ENCODE measurements around the gene C15orf62. TPM values are rescaled to one million over a fixed set of nuclear protein-coding genes. Genes with fewer than 3 reads are reported as not detected.

Gene C15orf62
- total and polyA plus RNA-seq, 2 donors from 2014 or later = 0.47 to 1.4 TPM

DNA sequence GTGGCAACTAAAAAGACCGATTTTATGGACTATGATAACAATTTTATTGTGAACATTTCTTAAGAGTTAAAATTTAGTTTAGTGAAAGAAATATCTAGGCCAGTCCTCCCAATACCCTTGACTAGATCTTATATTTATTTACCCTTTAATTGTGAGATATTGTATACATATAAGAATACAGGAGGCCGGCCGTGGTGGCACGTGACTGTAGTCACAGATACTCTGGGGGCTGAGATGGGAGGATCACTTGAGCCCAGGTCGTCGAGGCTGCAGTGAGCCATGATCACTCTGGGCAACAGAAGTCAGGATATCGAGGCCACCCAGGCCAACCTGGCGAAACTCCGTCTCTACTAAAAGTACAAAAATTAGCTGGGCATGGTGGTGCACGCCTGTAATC lies 14.0 kb upstream of the C15orf62 start:
- no peaks in the 10 kb centered on the region for H3K9me3 ChIP-seq (ENCODE audit: control insufficient read depth in 2 of 3, insufficient read depth in 1 of 3, low read length in 3 of 3)
- no peak overlapping the region for H3K27ac ChIP-seq (ENCODE audit: low read depth in 2 of 2, low read length in 2 of 2)
- FAIRE-seq (no peak), DNase-seq (no peak)
- H3K27me3 ChIP-seq (ENCODE audit: control insufficient read depth, insufficient read depth, low read length) = no peaks in the 10 kb centered on the region
- peaks cover 3 to 13% (median 8%) of the 10 kb centered on the region in 3 donors for H3K36me3 ChIP-seq (ENCODE audit: control insufficient read depth in 2 of 3, insufficient read depth in 3 of 3, low read length in 3 of 3)
- intact Hi-C loops (cut with DNase I) = no loop called here
- peak overlapping the region; percentile 85 to 95 (median 94) for H3K4me3 ChIP-seq (ENCODE audit: low read length in 3 of 3)
- H3K9ac ChIP-seq (ENCODE audit: low read length in 3 of 3) = peak overlapping the region; percentile 91 to 92 (median 92)
- TF ChIP-seq, protein P1, sequence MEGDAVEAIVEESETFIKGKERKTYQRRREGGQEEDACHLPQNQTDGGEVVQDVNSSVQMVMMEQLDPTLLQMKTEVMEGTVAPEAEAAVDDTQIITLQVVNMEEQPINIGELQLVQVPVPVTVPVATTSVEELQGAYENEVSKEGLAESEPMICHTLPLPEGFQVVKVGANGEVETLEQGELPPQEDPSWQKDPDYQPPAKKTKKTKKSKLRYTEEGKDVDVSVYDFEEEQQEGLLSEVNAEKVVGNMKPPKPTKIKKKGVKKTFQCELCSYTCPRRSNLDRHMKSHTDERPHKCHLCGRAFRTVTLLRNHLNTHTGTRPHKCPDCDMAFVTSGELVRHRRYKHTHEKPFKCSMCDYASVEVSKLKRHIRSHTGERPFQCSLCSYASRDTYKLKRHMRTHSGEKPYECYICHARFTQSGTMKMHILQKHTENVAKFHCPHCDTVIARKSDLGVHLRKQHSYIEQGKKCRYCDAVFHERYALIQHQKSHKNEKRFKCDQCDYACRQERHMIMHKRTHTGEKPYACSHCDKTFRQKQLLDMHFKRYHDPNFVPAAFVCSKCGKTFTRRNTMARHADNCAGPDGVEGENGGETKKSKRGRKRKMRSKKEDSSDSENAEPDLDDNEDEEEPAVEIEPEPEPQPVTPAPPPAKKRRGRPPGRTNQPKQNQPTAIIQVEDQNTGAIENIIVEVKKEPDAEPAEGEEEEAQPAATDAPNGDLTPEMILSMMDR (IDR thresholded peaks at IDR 0.05; ENCODE audit: borderline replicate concordance, extremely low read depth, insufficient read depth) = no peak
- H3K4me1 ChIP-seq (ENCODE audit: control insufficient read depth in 2 of 3, insufficient read depth in 2 of 3, low read depth in 1 of 3, low read length in 3 of 3) = peaks cover 0 to 3% (median 0%) of the 10 kb centered on the region in 3 donors

- H3K4me3 ChIP-seq (ENCODE audit: low read length in 3 of 3) = no peak overlapping the region
- TF ChIP-seq, protein P1 (IDR thresholded peaks at IDR 0.05; ENCODE audit: borderline replicate concordance, extremely low read depth, insufficient read depth) = no peak
- no peak overlapping the region for H3K9ac ChIP-seq (ENCODE audit: low read length in 3 of 3)
- peaks cover 0 to 3% (median 0%) of the 10 kb centered on the region in 3 donors for H3K4me1 ChIP-seq (ENCODE audit: control insufficient read depth in 2 of 3, insufficient read depth in 2 of 3, low read depth in 1 of 3, low read length in 3 of 3)
- FAIRE-seq (no peak), DNase-seq (peak in 3 of 5 donors; percentile 15 to 33 (median 29))
- H3K36me3 ChIP-seq (ENCODE audit: control insufficient read depth in 2 of 3, insufficient read depth in 3 of 3, low read length in 3 of 3) = peaks cover 0 to 4% (median 0%) of the 10 kb centered on the region in 3 donors
- no peaks in the 10 kb centered on the region for H3K27me3 ChIP-seq (ENCODE audit: control insufficient read depth, insufficient read depth, low read length)
- no peak overlapping the region for H3K27ac ChIP-seq (ENCODE audit: low read depth in 2 of 2, low read length in 2 of 2)
- intact Hi-C loops (cut with DNase I) = no loop called here
- H3K9me3 ChIP-seq (ENCODE audit: control insufficient read depth in 2 of 3, insufficient read depth in 1 of 3, low read length in 3 of 3) = no peaks in the 10 kb centered on the region
Observed at GRCh38 chr15:40756938-40757337, 12.8 kb upstream of the C15orf62 start.

DNA sequence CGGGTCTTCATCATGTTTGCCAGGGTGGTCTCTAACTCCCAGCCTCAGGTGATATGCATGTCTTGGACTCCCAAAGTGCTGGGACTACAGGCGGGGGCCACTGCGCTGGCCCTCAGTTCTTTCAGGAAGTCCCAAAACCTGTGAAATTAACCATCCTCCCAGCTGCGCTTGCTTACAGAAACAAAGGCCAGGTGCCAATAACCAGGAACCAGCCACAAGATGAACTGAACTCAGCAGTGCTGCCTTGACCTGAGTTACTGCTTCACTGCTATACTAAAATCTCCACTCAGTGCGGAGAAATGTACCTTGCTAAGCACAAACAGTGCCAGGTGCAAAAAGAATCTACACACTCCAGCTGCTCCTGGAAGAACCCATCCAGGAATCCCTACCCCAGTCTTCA lies 9.8 kb upstream of the C15orf62 start:
- TF ChIP-seq, protein P1 (IDR thresholded peaks at IDR 0.05; ENCODE audit: borderline replicate concordance, extremely low read depth, insufficient read depth) = no peak
- Histone ChIP-seq H3K4me3 (ENCODE audit: low read length in 3 of 3) (no peak overlapping the region), H3K27me3 (ENCODE audit: control insufficient read depth, insufficient read depth, low read length) (no peaks in the 10 kb centered on the region), H3K9ac (ENCODE audit: low read length in 3 of 3) (no peak overlapping the region), H3K27ac (ENCODE audit: low read depth in 2 of 2, low read length in 2 of 2) (no peak overlapping the region), H3K4me1 (ENCODE audit: control insufficient read depth in 2 of 3, insufficient read depth in 2 of 3, low read depth in 1 of 3, low read length in 3 of 3) (peaks cover 0 to 10% (median under 1%) of the 10 kb centered on the region in 3 donors), H3K36me3 (ENCODE audit: control insufficient read depth in 2 of 3, insufficient read depth in 3 of 3, low read length in 3 of 3) (no peaks in the 10 kb centered on the region), H3K9me3 (ENCODE audit: control insufficient read depth in 2 of 3, insufficient read depth in 1 of 3, low read length in 3 of 3) (no peaks in the 10 kb centered on the region)
- intact Hi-C loops (cut with DNase I) = no loop called here
- DNase-seq = peak in 1 of 5 donors; percentile 6
- no peak for FAIRE-seq

Measured in kidney (tissue), 14 donors.